ENCODE measurements around the gene MACROD2.

DNA sequence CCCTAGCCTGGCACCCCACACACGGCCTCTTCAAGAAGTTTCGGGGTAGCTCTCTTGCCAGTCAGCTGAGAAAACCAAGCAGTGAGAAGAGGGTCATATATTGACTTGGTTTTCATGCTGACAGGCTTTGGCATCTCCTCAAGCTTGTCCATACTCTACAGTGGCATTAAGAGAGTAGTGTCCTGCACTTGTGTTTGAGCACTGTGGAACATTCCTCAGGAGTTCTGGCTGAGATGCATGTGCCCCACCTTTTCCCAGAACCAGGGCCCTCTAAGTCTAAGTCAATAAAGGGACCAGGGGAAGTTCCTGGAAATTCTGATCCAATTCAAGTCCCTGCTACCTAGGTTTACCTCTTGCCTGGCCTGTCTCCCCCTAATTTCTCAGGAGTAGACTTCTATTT, 886.2 kb downstream of the MACROD2 start:
- TF ChIP-seq CTCF (conservative IDR thresholded peaks at IDR 0.05; ENCODE audit: low read depth, low read length): no peak
- TF ChIP-seq BHLHE40 (IDR thresholded peaks at IDR 0.05; ENCODE audit: low read depth, low read length): no peak
- TF ChIP-seq FOS (IDR thresholded peaks at IDR 0.05; ENCODE audit: low read depth, low read length): no peak
- no peak for TF ChIP-seq POLR2A (IDR thresholded peaks at IDR 0.05; ENCODE audit: low read depth, low read length)
- TF ChIP-seq SMC3 (IDR thresholded peaks at IDR 0.05; ENCODE audit: low read depth, low read length): no peak
- TF ChIP-seq CHD1 (IDR thresholded peaks at IDR 0.05; ENCODE audit: low read depth, low read length): no peak
- no peak for TF ChIP-seq MAZ (IDR thresholded peaks at IDR 0.05; ENCODE audit: borderline replicate concordance, low read depth, low read length)
- TF ChIP-seq ELK1 (IDR thresholded peaks at IDR 0.05; ENCODE audit: borderline replicate concordance, low read depth, low read length): no peak

Measured in IMR-90 (cell line).